Thoracic aorta (tissue), 2 donors: ENCODE results near the gene ARHGAP44. TPM values are rescaled to one million over a fixed set of nuclear protein-coding genes. Genes with fewer than 3 reads are reported as not detected.

Experiments used
- ATAC-seq: fragments of 150-250 bp; one replicate; pipeline ENCODE4 v1.8.0; 2017; ENCODE audit warnings: low read depth; ENCODE audit not compliant: insufficient number of reproducible peaks, low FRiP score
- DNase-seq: peaks from one replicate; pipeline ENCODE4 v3.0.0-alpha.2; 2020; ENCODE audit warnings: low spot score
- H3K27ac ChIP-seq, 2 donors: fragments of 200-600 bp; sonication (generic); 1 replicate in 1 of 2; 2 replicates in 1 of 2; pipeline ENCODE4 v1.5.1; 2016; ENCODE audit warnings: mild to moderate bottlenecking in 2 of 2, moderate library complexity in 2 of 2
- H3K27me3 ChIP-seq: fragments of 200-600 bp; sonication (generic); replicated peaks from 2 replicates; pipeline ENCODE4 v1.6.0; 2016; ENCODE audit warnings: mild to moderate bottlenecking; ENCODE audit not compliant: insufficient read depth
- H3K36me3 ChIP-seq: fragments of 200-600 bp; sonication (generic); one replicate; pipeline ENCODE4 v1.5.1; 2016
- H3K4me1 ChIP-seq, 2 donors: fragments of 200-600 bp; sonication (generic); 1 replicate in 1 of 2; 2 replicates in 1 of 2; pipeline versions ENCODE4 v1.5.1 to v1.6.0; 2016; ENCODE audit warnings: low read depth in 2 of 2, mild to moderate bottlenecking in 1 of 2; ENCODE audit not compliant: control insufficient read depth in 1 of 2
- H3K4me3 ChIP-seq: fragments of 200-600 bp; sonication (generic); 2 replicates; pipeline ENCODE4 v1.5.1; 2016; ENCODE audit warnings: mild to moderate bottlenecking
- H3K9me3 ChIP-seq: fragments of 200-600 bp; sonication (generic); 2 replicates; pipeline ENCODE4 v1.5.1; 2016
- CTCF ChIP-seq: fragments of 200-600 bp; sonication (generic); IDR thresholded peaks from one replicate; pipeline ENCODE4 v1.5.1; 2019; ENCODE audit warnings: antibody characterized with exemption
- total RNA-seq, 2 donors: library from RNA; depleted of rRNA; stranded (reverse); fragments of >200 nt; gene quantifications; one replicate each; pipeline versions ENCODE4 v1.1.0 to v1.2.3, GENCODE V29; 2016

ARHGAP44 gene
- total RNA-seq, 2 donors from 2014 or later: 7.3 to 10.3 TPM

GRCh38 chr17:12768255-12768654 lies 21.0 kb upstream of the ARHGAP44 start:
- Histone ChIP-seq H3K4me3 (no peak overlapping the region), H3K27me3 (no peaks in the 10 kb centered on the region), H3K4me1 (no peaks in the 10 kb centered on the region), H3K27ac (no peak overlapping the region), H3K9me3 (no peaks in the 10 kb centered on the region), H3K36me3 (peaks cover 15% of the 10 kb centered on the region)
- ATAC-seq (no peak), DNase-seq (no peak)
- TF ChIP-seq CTCF: no peak

GRCh38 chr17:12769981-12770380 lies 19.3 kb upstream of the ARHGAP44 start:
- Histone ChIP-seq H3K36me3 (peaks cover 3% of the 10 kb centered on the region), H3K27ac (no peak overlapping the region), H3K4me1 (no peaks in the 10 kb centered on the region), H3K27me3 (no peaks in the 10 kb centered on the region), H3K4me3 (no peak overlapping the region), H3K9me3 (no peaks in the 10 kb centered on the region)
- ATAC-seq: no peak
- DNase-seq: no peak
- TF ChIP-seq CTCF: no peak

- Histone ChIP-seq H3K27ac (no peak overlapping the region), H3K4me3 (no peak overlapping the region), H3K36me3 (no peaks in the 10 kb centered on the region), H3K4me1 (no peaks in the 10 kb centered on the region), H3K27me3 (no peaks in the 10 kb centered on the region), H3K9me3 (no peaks in the 10 kb centered on the region)
- DNase-seq (no peak), ATAC-seq (no peak)
- no peak for TF ChIP-seq CTCF
Observed at GRCh38 chr17:12773153-12773552, 16.1 kb upstream of the ARHGAP44 start.

GRCh38 chr17:12789075-12789480 lies 220 bp upstream of the ARHGAP44 start:
- DNase-seq (no peak), ATAC-seq (no peak)
- Histone ChIP-seq H3K27me3 (no peaks in the 10 kb centered on the region), H3K36me3 (no peaks in the 10 kb centered on the region), H3K4me1 (peaks cover 3 to 10% of the 10 kb centered on the region in 2 donors), H3K27ac (peak overlapping the region in 1 of 2 donors; percentile 68), H3K4me3 (peak overlapping the region; percentile 88), H3K9me3 (no peaks in the 10 kb centered on the region)
- TF ChIP-seq CTCF: no peak

- H3K27me3 ChIP-seq: no peaks in the 10 kb centered on the region
- no peak overlapping the region for H3K27ac ChIP-seq
- no peak for TF ChIP-seq CTCF
- no peaks in the 10 kb centered on the region for H3K36me3 ChIP-seq
- no peaks in the 10 kb centered on the region for H3K9me3 ChIP-seq
- ATAC-seq: no peak
- DNase-seq: no peak
- H3K4me3 ChIP-seq: peak overlapping the region; percentile 88
- peaks cover 3 to 16% of the 10 kb centered on the region in 2 donors for H3K4me1 ChIP-seq
Observed at GRCh38 chr17:12790249-12791106, 1.2 kb downstream of the ARHGAP44 start.
